GM19463 (cell line): ENCODE data around the gene UBE2B.
A peak's percentile ranks its signal among the peaks of the same experiment; 100 is the strongest.

Source experiments
- ATAC-seq: cut with Tn5 transposase; IDR thresholded peaks from one replicate; pipeline ENCODE4 v1.9.1; 2021; ENCODE audit warnings: mild to moderate bottlenecking, moderate library complexity; ENCODE audit not compliant: unreplicated experiment

Gene UBE2B

DNA sequence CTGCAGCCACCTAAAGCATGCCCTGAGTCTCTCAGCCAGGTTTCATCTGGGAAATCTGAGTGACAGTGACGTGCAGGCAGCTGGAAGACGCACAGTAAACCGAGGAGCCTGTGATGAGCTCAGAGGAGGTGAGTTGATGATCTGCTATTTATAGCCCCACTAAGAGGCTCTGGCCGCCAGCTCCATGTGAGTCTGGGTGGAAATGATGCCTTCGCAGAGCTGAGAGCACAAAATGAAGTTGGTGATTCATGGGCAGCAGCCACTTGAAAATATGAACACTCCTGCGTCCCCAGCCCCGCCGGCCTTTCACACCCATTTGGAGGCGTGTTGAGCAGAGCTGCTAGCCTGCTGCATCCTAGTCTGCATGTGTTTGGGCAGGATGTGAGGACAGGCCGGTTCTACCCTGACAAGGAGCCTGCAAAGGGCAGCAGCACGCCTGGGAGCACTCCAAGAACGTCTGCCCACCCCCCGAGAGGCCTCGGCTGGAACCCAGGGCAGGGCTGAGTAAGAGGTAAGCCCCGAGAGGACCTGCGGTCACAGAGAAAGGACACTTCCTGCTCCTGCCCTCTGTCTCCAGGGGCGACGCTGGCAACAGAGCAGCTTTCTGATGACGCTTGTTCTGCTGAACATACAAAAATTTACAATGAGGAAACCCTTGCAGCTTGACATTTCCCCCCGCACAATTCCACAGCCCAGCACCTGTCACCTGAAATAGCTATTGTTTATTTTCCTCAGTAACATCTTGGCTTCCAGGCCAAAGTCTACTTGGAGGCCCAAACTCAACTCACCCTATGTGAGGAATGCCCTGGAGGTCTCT, 65.4 kb downstream of the UBE2B start:
- peak; percentile 92 for ATAC-seq

DNA sequence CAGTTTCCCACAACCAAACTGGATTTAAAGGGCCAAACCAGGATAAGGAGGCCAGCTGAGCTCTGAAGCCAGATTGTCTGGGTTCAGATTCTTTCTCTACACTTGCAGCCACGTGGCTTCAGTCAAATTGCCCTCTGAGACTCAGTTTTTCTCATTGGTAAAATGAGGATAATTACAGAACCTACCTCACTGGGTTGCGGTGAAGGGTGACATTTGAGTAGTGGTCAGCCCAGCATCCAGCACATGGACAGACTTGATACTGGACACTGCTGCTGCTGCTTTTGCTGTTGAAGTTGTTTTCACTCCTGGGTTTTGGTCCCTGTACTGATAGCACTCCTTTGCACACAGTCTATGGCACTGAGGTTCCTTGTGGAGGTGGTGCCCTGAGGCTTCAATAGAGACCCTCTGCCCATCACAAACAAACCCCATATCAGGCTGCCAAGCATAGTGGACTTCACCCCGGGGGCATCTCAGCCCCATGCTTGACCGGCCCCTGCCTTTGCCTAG, 66.0 kb downstream of the UBE2B start:
- no peak for ATAC-seq

DNA sequence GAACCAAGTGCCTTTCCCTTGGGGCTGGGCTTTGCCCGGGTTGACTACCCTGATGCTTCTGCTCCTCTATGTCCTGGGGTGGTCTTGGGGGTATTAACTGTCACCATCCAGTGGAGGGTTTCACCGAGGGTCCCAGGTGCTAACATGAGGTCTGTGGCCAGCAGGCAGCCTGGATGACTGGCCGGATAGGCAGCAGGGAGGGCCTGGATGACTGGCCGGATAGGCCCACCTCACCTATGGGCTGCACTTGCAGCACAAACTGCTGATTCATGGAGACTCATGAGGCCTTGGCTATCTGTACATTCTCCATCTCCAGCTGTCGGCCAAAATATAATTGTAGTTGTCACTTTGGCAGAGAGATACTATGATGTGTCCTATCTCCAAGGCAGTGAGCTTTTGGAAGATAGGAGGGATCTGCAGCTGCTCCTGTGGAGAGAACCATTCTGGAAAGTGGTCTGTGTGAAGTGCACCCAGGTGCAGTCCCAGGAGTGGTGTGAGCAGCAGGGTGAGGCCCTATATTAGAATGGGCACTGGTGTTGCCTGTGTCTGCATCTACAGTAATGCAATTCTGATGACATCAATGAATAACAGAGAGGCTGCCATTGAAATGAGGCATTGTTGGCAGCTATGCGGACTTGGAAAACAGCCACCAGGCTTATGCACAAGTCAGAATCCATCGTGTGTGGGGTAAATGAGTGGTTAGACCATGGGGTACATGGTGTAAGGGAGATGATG, 66.6 kb downstream of the UBE2B start:
- no peak for ATAC-seq

DNA sequence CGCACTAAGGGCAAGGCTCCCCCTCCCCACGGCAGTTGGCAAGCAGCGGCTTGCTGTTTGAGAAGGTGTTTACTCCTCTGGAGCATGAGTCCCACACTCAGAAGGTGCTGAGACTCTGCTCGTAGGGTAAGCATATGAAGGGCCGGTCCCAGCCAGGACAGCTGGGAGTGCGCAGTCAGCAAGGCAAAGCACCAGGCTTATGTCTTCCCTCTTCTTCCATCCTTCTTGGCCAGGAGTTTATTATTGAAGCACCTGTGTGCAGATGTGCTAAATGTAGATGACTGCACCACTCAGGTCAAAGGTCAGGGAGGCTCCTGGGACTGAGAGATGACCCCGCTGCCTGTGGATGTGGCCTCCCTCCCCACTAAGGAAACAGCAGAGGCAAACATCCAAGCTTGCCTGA, 67.4 kb downstream of the UBE2B start:
- no peak for ATAC-seq

DNA sequence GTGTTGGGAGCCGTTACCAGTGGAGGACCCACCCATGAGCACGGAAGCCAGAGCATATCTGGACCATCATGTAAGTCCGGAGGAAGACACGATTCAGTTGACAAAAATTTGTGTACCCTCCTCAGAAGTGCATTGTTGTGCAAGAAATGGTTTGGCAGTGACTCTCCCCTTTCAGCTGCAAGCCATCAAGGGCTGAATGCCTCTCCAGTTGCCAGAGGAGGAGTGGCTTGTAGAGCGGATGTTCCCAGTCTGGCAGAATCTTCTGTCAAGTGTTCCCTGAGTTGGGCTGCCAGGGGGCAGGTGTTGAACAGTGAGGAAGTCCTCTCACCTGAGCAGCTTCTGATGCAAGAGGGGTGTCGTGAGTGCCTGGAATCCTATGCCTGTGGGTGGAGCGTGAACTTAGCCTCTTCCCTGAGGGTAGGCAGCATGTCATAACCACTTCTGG, 67.9 kb downstream of the UBE2B start:
- ATAC-seq: no peak

DNA sequence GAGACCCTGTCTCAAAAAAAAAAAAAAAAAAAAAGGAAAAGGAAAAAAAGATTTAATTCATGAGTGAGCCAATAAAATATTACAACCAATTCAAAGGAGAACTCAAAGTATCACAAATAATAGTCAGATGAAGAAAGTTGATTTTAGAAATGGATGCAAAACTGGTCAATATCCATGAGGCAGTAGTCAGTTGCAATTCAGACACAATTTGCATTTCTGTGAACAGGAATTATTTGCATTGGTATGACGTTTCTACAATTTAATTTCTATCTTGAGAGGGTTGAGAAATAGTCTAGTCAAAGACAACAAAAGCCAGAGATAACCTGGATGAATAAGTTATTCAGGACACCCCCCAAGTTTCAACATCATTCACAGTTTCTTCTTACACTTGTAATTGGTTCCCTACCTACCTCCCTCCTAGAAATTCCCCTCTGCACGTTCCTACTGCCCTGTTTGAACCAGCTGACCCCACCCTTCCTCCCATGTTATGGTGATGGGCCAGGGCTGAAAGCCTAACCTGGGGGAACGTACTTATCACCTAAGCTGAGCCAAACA, 68.9 kb downstream of the UBE2B start:
- no peak for ATAC-seq
